Mesenchymal stem cell (in vitro differentiated cells and primary cell): ENCODE data around the gene RBMS1.

Experiments used
- DNase-seq: peaks from one replicate; pipeline ENCODE4 v3.0.0-alpha.2; 2013
- H2AFZ ChIP-seq: one replicate; pipeline ENCODE4 v1.6.1; 2013; ENCODE audit warnings: low read depth, mild to moderate bottlenecking, control low read depth, inconsistent platforms, low read length, moderate library complexity
- H2AK5ac ChIP-seq: 2 replicates; pipeline ENCODE4 v1.6.1; 2013; ENCODE audit warnings: low read length, moderate library complexity, mild to moderate bottlenecking, inconsistent platforms; ENCODE audit not compliant: severe bottlenecking
- H2BK120ac ChIP-seq: one replicate; pipeline ENCODE4 v1.6.1; 2013; ENCODE audit warnings: low read depth, mild to moderate bottlenecking, inconsistent platforms, low read length, moderate library complexity
- H2BK12ac ChIP-seq, 2 experiments: one replicate each; pipeline ENCODE4 v1.6.1; 2013; ENCODE audit warnings: inconsistent platforms in 2 of 2, low read length in 2 of 2, mild to moderate bottlenecking in 2 of 2, moderate library complexity in 2 of 2, control low read depth in 1 of 2
- H2BK15ac ChIP-seq: one replicate; pipeline ENCODE4 v1.6.1; 2013; ENCODE audit warnings: mild to moderate bottlenecking, low read depth, inconsistent platforms; ENCODE audit not compliant: poor library complexity, severe bottlenecking
- H2BK5ac ChIP-seq: 2 replicates; pipeline ENCODE4 v1.6.1; 2013; ENCODE audit warnings: low read depth, mild to moderate bottlenecking, low read length, control low read depth, inconsistent platforms; ENCODE audit not compliant: poor library complexity, severe bottlenecking
- H3K14ac ChIP-seq, 2 experiments: one replicate each; pipeline ENCODE4 v1.6.1; 2013; ENCODE audit warnings: inconsistent platforms in 2 of 2, low read length in 2 of 2, control low read depth in 1 of 2, mild to moderate bottlenecking in 1 of 2, moderate library complexity in 1 of 2
- H3K18ac ChIP-seq, 2 experiments: one replicate each; pipeline ENCODE4 v1.6.1; 2013; ENCODE audit warnings: inconsistent platforms in 2 of 2, low read length in 2 of 2, control low read depth in 1 of 2, low read depth in 1 of 2, mild to moderate bottlenecking in 1 of 2
- H3K23ac ChIP-seq, 2 experiments: one replicate each; pipeline ENCODE4 v1.6.1; 2013; ENCODE audit warnings: inconsistent platforms in 2 of 2, low read length in 2 of 2, mild to moderate bottlenecking in 2 of 2, moderate library complexity in 2 of 2, control low read depth in 1 of 2
- H3K27ac ChIP-seq: 2 replicates; pipeline ENCODE4 v1.5.1; 2013; ENCODE audit warnings: mild to moderate bottlenecking, moderate library complexity, low read length, control low read depth, inconsistent platforms; ENCODE audit not compliant: poor library complexity, severe bottlenecking
- H3K27me3 ChIP-seq, 2 experiments: 2 replicates each; pipeline versions ENCODE4 v1.6.1 to v1.7.0; 2013; ENCODE audit warnings: low read length in 2 of 2, mild to moderate bottlenecking in 2 of 2, moderate library complexity in 2 of 2, control low read depth in 1 of 2, inconsistent platforms in 1 of 2; ENCODE audit not compliant: control insufficient read depth in 1 of 2, insufficient read depth in 1 of 2
- H3K36me3 ChIP-seq, 2 experiments: 2 replicates each; pipeline versions ENCODE4 v1.6.1 to v1.7.0; 2013; ENCODE audit warnings: low read length in 2 of 2, control low read depth in 1 of 2, inconsistent platforms in 1 of 2, low read depth in 1 of 2, mild to moderate bottlenecking in 1 of 2; ENCODE audit not compliant: insufficient read depth in 2 of 2, control insufficient read depth in 1 of 2
- H3K4ac ChIP-seq, 2 experiments: one replicate each; pipeline ENCODE4 v1.6.1; 2013; ENCODE audit warnings: inconsistent platforms in 2 of 2, low read length in 2 of 2, mild to moderate bottlenecking in 2 of 2, moderate library complexity in 2 of 2, control low read depth in 1 of 2, low read depth in 1 of 2
- H3K4me1 ChIP-seq: 2 replicates; pipeline ENCODE4 v1.6.1; 2013; ENCODE audit warnings: low read depth, low read length, control low read depth; ENCODE audit not compliant: control insufficient read depth, insufficient read depth
- H3K4me2 ChIP-seq: 2 replicates; pipeline ENCODE4 v1.6.1; 2013; ENCODE audit warnings: low read length, mild to moderate bottlenecking, inconsistent platforms; ENCODE audit not compliant: poor library complexity, severe bottlenecking
- H3K4me3 ChIP-seq, 2 experiments: 2 replicates each; pipeline versions ENCODE4 v1.5.1 to v1.7.0; 2013; ENCODE audit warnings: low read length in 2 of 2, mild to moderate bottlenecking in 2 of 2, control low read depth in 1 of 2, low read depth in 1 of 2; ENCODE audit not compliant: insufficient read depth in 1 of 2
- H3K79me1 ChIP-seq: replicated peaks from 2 replicates; pipeline ENCODE4 v1.6.1; 2013; ENCODE audit warnings: mild to moderate bottlenecking, control low read depth, low read length, inconsistent platforms; ENCODE audit not compliant: poor library complexity, severe bottlenecking
- H3K9ac ChIP-seq: 2 replicates; pipeline ENCODE4 v1.7.0; 2013; ENCODE audit warnings: mild to moderate bottlenecking, low read length, moderate library complexity
- H3K9me3 ChIP-seq: 2 replicates; pipeline ENCODE4 v1.7.0; 2013; ENCODE audit warnings: mild to moderate bottlenecking, low read length; ENCODE audit not compliant: control insufficient read depth
- H4K8ac ChIP-seq: one replicate; pipeline ENCODE4 v1.6.1; 2013; ENCODE audit warnings: inconsistent platforms, mild to moderate bottlenecking, low read length, moderate library complexity
- H4K91ac ChIP-seq: one replicate; pipeline ENCODE4 v1.6.1; 2013; ENCODE audit warnings: mild to moderate bottlenecking, low read length, inconsistent platforms
- WGBS: methylation state at CpG from one replicate; pipeline ENCODE4 v1.1.7; 2013; ENCODE audit warnings: mixed read lengths; 5-methylcytosine and 5-hydroxymethylcytosine counted together

RBMS1 gene

GRCh38 chr2:160337728-160338127, 155.9 kb downstream of the RBMS1 start:
- no peak overlapping the region for H2BK5ac ChIP-seq
- no peak overlapping the region for H2BK120ac ChIP-seq
- peaks cover 0 to 43% of the 10 kb centered on the region in 2 experiments for H3K36me3 ChIP-seq
- peaks cover 10% of the 10 kb centered on the region for H3K4me1 ChIP-seq
- no peak overlapping the region for H2AK5ac ChIP-seq
- H3K14ac ChIP-seq = no peak overlapping the region
- no peak overlapping the region for H2BK12ac ChIP-seq
- H3K9me3 ChIP-seq = no peaks in the 10 kb centered on the region
- no peak overlapping the region for H2BK15ac ChIP-seq
- H3K4ac ChIP-seq = no peak overlapping the region
- H3K27me3 ChIP-seq = no peaks in the 10 kb centered on the region
- no peak overlapping the region for H3K23ac ChIP-seq
- no peak overlapping the region for H3K4me3 ChIP-seq
- H4K8ac ChIP-seq = no peak overlapping the region
- H3K18ac ChIP-seq = peak overlapping the region in 1 of 2 experiments; percentile 28
- H3K79me1 ChIP-seq = peaks cover 18% of the 10 kb centered on the region
- no peak overlapping the region for H4K91ac ChIP-seq
- no peak overlapping the region for H3K9ac ChIP-seq
- WGBS = 44% methylated on average over 3 of the region's 3 CpGs
- no peak for DNase-seq
- no peak overlapping the region for H3K4me2 ChIP-seq
- H3K27ac ChIP-seq = no peak overlapping the region
- H2AFZ ChIP-seq = no peak overlapping the region

- H3K9me3 ChIP-seq = no peaks in the 10 kb centered on the region
- H3K4me1 ChIP-seq = peaks cover 8% of the 10 kb centered on the region
- H3K23ac ChIP-seq = no peak overlapping the region
Observed at GRCh38 chr2:160336635-160337034, 157.0 kb downstream of the RBMS1 start.

GRCh38 chr2:160336105-160336504, 157.5 kb downstream of the RBMS1 start:
- Histone ChIP-seq H3K4me3 (no peak overlapping the region), H3K4me1 (peaks cover 7% of the 10 kb centered on the region), H3K27me3 (no peaks in the 10 kb centered on the region), H2BK5ac (no peak overlapping the region), H2AK5ac (no peak overlapping the region), H3K79me1 (peaks cover 15% of the 10 kb centered on the region), H3K9ac (peak overlapping the region; percentile 35), H2AFZ (no peak overlapping the region), H2BK120ac (no peak overlapping the region), H4K91ac (no peak overlapping the region), H3K9me3 (no peaks in the 10 kb centered on the region), H3K27ac (no peak overlapping the region), H2BK15ac (no peak overlapping the region), H3K36me3 (peaks cover 0 to 37% of the 10 kb centered on the region in 2 experiments), H3K4ac (no peak overlapping the region), H3K18ac (no peak overlapping the region), H3K23ac (no peak overlapping the region), H2BK12ac (no peak overlapping the region), H3K14ac (no peak overlapping the region), H4K8ac (no peak overlapping the region), H3K4me2 (no peak overlapping the region)
- WGBS = 86% methylated on average over 1 of the region's 1 CpG
- DNase-seq = peak; percentile 85

More at GRCh38 chr2:160336635-160337034, 157.0 kb downstream of the RBMS1 start:
- no peaks in the 10 kb centered on the region for H3K27me3 ChIP-seq
- DNase-seq = no peak
- H2AK5ac ChIP-seq = no peak overlapping the region
- no peak overlapping the region for H2BK5ac ChIP-seq
- H3K79me1 ChIP-seq = peaks cover 18% of the 10 kb centered on the region
- H2BK12ac ChIP-seq = no peak overlapping the region
- no peak overlapping the region for H2BK120ac ChIP-seq
- no peak overlapping the region for H3K4me2 ChIP-seq
- H3K27ac ChIP-seq = no peak overlapping the region
- H3K36me3 ChIP-seq = peaks cover 0 to 37% of the 10 kb centered on the region in 2 experiments
- no peak overlapping the region for H2BK15ac ChIP-seq
- no peak overlapping the region for H3K9ac ChIP-seq
- no peak overlapping the region for H4K8ac ChIP-seq
- H3K18ac ChIP-seq = no peak overlapping the region
- WGBS = 100% methylated on average over 4 of the region's 4 CpGs
- H2AFZ ChIP-seq = no peak overlapping the region
- no peak overlapping the region for H3K14ac ChIP-seq
- no peak overlapping the region for H3K4me3 ChIP-seq
- no peak overlapping the region for H3K4ac ChIP-seq
- H4K91ac ChIP-seq = no peak overlapping the region

- Histone ChIP-seq H3K4me2 (no peak overlapping the region), H3K23ac (no peak overlapping the region), H4K8ac (no peak overlapping the region), H2AFZ (no peak overlapping the region), H3K79me1 (peaks cover 15% of the 10 kb centered on the region), H3K4ac (no peak overlapping the region), H2AK5ac (no peak overlapping the region), H3K27ac (no peak overlapping the region), H2BK120ac (no peak overlapping the region), H3K14ac (no peak overlapping the region), H3K4me3 (no peak overlapping the region), H2BK15ac (no peak overlapping the region), H3K9me3 (no peaks in the 10 kb centered on the region), H2BK12ac (no peak overlapping the region), H3K18ac (no peak overlapping the region), H3K4me1 (peaks cover 7% of the 10 kb centered on the region), H3K9ac (peak overlapping the region; percentile 35), H3K27me3 (no peaks in the 10 kb centered on the region), H2BK5ac (no peak overlapping the region), H4K91ac (no peak overlapping the region), H3K36me3 (peaks cover 0 to 42% of the 10 kb centered on the region in 2 experiments)
- 96% methylated on average over 5 of the region's 5 CpGs for WGBS
- no peak for DNase-seq
Observed at GRCh38 chr2:160335441-160335840, 158.2 kb downstream of the RBMS1 start.
